ENCODE measurements around the gene GPR62.

- TF ChIP-seq CTCF (IDR thresholded peaks at IDR 0.05) (no peak), POLR2A (IDR thresholded peaks at IDR 0.05) (no peak)
Observed at GRCh38 chr3:51938780-51939425, 16.3 kb upstream of the GPR62 start.
